NK-92 treated with Interleukin-12 subunit alpha and Interleukin-12 subunit beta, amount 100 ng/mL, for 24 hours (cell line): ENCODE measurements around the gene PIP4K2C.
"Not testable (repeated sequence)": the region's sequence is repeated elsewhere in the genome, so short reads cannot be mapped to it uniquely, and the experiment has no call there.

Experiments used
- DNase-seq: peaks from one replicate; lab custom pipeline; 2025; lab: John Stamatoyannopoulos, UW

The PIP4K2C gene

DNA sequence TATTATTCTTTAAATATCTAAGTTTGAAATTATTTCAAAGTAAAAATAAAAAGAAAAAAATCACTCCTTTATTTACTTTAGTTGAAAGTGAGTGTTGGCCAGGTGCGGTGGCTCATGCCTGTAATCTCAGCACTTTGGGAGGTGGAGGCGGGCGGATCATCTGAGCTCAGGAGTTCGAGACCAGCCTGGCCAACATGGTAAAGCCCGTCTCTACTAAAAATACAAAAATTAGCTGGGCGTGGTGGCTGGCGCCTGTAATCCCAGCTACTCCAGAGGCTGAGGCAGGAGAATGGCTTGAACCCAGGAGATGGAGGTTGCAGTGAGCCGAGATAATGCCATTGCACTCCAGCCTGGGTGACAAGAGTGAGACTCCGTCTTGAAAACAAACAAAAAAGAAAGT lies 45.7 kb downstream of the PIP4K2C start:
- not testable (repeated sequence) for DNase-seq

DNA sequence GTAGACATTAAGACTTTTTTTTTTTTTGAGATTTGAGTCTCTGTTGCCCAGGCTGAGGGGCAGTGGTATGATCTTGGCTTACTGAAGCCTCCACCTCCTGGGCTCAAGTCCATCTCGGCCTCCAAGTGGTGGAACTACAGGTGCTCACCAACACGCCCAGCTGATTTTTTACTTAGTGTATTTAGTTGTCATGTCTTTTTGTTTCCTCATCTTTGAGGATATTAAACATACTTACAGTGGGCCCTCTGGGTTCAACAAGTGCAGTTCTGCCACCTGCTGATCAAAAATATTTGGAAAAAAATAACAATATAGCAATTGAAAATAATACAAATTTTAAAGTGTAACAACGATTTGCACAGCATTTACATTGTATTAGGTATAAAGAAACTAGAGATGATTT lies 46.4 kb downstream of the PIP4K2C start:
- DNase-seq = no peak

DNA sequence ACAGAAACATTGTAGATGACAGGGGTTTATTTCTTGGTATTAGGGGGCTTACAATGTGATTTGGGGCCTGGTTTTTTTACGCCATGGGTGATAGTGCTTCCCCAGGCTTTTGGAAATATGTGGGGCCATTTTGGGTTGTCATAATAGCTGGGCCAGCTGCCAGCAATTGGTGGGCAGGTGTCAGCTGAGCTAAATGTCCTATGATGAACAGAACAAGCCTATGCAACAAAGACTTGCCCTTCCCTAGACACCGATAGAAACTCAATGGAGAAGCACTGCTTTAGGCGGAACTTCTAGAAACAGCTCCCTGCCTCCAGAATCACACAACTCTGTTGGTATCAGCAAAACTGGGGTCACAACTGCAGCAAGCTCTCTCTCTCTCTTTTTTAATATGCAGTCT lies 47.1 kb downstream of the PIP4K2C start:
- DNase-seq = no peak

DNA sequence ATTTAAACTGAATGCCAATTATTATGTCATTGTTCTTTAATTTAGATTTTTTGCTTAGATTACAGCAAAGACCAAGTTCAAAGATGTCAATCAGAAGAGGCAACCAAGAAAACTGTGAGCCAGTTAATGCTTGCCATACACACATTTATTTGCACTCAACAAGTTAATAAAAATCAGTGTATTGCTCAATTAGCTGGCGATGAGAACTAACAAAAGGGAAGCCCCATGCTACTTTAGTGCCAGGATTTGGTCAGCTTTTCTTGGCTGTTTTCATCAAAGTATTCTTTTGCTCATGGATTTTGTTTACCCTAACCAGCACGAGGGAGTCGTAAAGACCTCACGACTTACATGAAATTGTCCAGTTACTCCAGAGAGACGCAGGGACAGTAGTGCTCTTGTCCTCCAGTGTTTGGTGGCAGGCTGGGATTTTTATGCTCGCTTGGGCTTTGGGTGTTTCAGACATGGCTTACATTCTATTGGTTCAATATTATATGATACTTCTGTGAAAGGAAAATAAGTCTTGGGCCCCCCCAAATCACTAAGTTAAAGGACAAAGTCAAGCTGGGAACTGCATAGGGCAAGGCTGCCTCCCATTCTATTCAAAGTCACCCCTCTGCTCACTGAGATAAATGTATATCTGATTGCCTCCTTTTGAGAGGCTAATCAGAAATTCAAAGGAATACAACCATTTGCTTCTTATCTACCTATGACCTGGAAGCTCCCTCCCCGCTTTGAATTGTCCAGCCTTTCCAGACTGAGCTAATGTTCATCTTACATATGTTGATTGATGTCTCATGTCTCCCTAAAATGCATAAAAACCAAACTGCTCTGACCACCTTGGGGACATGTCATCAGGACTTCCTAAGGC lies 49.4 kb downstream of the PIP4K2C start:
- no peak for DNase-seq

DNA sequence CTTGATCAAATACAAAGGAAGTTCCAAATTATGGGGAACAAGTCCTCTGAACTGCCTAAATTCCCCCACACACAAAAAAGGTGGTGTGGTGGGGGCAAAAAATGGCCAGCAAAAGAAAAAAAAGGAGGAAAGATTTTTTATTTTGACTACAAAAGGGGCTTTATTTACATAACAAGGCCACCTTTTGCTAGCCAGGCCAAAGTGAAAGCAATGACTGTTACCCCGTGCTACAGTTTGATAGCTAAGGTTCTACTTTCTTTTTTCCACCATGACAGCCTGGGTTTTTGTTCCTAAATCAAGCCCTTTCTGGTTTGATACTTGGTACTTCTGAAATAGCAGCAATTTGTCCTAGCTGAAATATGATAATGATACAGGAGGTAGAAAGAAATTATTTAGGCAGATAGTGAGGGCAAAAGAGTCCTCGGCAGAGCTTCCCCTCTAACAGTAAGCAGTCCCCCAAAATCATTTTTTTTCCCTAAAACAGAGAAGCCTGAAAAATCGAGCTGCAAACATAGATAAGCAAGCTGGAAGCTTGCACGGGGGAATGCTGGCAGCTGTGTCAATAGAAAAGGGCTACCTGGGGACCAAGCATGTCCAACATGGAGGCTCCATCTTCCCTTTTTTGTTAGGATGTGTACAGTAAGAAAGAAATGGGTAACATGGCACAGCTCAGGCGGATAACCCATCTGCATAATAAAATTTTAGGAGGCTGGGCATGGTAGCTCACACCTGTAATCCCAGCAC lies 50.9 kb downstream of the PIP4K2C start:
- DNase-seq = no peak

DNA sequence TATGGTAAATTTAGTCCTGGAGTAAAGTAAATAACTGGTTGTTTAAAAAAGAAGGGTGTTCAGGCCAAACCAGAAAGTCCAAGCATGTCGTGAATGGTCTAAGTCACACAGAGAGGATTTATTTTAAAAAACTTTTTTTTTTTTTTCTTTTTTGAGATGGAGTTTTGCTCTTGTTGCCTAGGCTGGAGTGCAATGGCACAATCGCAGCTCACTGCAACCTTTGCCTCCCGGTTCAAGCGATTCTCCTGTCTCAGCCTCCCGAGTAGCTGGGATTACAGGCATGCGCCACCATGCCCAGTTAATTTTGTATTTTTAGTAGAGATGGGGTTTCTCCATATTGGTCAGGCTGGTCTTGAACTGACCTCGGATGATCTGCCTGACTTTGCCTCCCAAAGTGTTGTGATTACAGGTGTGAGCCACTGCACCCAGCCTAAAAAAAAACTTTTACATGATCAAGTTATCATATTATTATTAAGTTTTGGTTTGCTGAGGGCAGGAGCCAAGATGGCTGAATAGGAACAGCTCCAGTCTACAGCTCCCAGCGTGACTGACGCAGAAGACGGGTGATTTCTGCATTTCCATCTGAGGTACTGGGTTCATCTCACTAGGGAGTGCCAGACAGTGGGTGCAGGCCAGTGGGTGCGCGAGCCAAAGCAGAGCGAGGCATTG lies 55.1 kb downstream of the PIP4K2C start:
- not testable (repeated sequence) for DNase-seq

DNA sequence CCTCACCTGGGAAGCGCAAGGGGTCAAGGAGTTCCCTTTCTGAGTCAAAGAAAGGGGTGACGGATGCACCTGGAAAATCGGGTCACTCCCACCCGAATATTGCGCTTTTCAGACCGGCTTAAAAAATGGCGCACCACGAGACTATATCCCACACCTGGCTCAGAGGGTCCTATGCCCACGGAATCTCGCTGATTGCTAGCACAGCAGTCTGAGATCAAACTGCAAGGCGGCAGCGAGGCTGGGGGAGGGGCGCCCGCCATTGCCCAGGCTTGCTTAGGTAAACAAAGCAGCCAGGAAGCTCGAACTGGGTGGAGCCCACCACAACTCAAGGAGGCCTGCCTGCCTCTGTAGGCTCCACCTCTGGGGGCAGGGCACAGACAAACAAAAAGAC lies 55.7 kb downstream of the PIP4K2C start:
- DNase-seq = not testable (repeated sequence)
